Measurements from ENCODE around the gene AMFR.

AMFR gene

DNA sequence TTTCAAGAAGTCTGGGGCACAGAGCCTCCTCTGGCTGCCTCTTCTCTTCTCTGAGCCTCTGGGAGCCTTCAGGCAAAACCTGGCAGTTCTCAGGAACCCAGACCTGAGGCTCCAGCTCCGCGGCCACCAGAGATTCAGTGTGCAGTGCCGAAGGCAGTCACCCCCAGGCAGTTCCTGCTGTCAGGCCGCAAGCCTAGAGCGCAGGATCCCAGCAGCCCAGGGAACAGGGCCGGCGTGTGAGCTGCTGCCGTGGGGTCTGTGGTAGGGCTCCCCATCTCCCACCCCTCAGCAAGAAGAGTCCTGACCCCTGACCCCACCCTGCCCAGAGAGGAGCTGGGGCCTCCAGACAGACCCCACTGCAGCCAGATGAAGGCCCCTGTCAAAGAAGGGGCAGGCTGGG is 78.2 kb downstream of the AMFR start:
- DNase-seq (ENCODE audit: low read depth), result no peak

DNA sequence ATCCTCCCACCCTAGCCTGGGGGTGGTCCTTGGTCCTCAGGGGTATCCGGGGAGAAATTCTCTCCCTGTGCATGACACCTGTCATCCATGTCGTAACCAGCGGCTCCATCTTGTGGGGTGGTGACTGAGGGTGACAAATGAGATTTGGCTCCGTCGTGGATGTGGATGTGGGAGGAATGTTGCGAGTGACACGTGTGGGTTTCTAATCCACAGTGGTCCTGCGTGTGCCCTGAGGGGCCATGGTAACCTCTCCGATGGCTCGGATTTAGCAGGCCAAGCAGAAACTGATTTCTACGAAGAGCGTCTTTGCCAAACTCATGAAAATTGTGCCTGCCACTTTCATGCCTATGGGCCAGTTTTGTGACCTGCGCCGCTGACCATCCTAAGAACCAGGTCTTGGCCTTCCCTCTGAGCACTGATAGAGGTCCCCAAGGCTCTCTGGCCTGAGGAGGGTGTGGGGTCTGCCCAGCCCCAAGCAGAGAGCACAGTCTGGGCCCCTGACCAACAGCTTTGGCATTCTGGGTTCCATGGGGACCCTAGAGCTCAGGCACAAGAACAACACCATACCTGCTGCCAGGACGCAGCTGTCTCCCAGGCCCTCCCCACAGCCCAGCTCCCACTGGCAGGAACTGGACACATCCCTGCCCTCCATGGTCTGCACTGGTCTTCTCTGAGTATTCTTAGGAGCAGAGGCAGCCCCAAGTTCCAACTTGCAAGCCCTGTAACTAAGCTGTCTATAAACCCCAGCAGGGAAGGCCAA is 79.0 kb downstream of the AMFR start:
- DNase-seq (ENCODE audit: low read depth), result no peak

DNA sequence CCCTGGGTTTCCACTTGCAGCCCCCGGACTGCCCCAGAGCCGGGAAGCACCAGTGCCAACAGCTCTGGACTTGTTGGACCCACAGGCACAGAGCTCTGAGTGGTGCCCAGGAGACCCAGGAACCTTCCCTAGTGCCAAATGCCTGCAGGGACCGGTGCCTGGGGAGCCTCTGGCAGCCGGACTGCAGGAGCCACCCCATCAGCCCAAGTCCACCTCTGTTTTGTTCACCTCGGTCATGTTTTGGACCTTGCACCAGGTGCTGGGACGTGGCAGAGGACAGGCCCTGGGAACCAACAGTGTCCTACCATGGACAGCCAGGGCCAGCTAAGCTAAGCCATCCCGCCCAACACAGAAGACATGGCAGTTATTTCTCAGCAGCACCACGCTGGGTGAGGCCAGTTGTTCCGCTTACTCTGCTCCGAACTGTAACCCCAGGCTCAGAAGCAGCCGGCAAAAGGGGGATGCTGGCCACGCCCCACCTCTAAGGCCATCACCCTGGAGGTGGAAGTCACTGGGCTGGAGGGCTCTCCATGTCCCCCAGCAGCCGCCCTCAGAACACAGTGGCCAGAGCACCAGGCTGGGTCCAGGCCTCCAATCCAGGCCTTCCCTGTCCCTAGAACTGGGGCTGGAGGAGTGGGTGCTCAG is 79.8 kb downstream of the AMFR start:
- no peak for DNase-seq (ENCODE audit: low read depth)

DNA sequence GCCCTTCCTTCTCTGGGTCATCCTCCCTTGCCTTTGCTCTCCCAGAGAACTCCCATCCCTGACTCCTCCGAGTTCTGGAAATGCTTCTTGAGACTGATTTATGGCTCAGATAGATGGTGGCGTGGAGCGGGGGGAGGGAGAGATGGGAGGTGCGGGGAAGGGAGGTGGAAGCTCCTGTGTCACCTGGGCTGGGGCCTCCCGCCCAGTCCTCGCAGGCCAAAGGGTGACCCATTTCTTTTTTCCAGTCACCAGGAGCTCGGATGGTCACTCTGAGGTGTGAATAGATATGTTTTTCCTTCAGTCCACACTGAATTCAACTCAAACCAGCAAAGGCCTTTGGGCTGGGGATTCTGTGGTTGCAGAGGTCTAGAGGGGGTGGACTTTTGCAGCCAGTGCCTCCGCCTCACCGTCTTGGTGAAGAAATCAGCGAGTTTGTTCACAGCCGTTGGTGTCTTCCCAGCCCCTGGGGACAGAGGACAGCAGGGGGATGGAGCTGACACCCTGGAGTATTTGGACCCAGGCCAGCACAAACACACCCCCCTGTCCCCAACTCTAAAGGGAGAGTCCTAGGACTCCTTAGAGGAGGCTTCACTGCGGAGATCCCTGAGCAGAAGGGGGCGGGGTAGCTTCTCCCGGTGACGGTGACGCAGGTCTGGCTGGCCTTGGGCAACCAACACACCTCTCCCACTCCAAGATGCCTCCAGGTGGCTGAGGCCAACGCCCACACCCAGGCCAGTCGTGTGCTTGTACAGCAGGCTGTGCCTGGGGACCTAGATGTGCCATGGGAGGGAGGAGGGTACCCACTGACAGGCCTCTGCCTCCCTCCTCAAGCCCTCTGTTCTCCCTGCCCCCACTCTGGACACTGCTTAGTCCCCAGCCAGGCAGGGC is 80.6 kb downstream of the AMFR start:
- DNase-seq (ENCODE audit: low read depth), result no peak

DNA sequence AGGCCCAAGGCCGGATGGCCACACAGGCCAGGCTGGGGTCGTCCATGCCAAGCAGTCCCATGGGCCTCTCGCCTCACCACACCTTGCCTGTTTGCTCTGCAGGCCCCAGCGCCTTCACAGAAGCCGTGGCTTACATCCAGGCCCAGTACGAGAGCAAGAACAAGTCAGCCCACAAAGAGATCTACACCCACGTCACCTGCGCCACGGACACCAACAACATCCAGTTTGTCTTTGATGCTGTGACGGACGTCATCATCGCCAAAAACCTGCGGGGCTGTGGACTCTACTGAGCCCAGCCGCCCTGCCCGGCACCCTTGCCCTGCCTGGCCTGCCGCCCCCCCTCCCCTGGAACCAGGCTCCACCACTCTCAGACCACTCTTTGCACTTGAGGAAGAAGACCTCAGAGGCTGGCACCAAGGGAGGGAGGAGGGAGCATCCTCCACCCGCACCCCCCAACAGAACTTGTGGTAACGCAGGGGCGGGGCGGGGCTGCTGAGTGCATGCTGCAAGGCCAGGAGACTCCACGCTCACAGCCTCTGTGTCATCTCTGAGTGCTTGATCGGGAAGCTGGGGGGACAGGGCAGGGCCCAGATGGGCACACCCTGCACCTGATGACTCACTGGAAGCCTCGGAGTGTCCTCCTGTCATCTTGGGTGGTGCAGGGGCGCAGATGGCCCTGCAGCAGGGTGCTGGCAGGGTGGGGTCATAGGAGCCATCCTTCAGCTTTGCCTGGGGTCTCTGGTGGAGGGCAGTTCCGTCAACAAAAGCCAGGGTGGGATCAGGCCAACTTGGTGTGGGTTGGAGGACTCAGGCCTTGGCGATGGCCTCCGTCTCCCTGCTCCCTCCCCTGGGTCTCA is 81.5 kb downstream of the AMFR start:
- DNase-seq (ENCODE audit: low read depth), result no peak

DNA sequence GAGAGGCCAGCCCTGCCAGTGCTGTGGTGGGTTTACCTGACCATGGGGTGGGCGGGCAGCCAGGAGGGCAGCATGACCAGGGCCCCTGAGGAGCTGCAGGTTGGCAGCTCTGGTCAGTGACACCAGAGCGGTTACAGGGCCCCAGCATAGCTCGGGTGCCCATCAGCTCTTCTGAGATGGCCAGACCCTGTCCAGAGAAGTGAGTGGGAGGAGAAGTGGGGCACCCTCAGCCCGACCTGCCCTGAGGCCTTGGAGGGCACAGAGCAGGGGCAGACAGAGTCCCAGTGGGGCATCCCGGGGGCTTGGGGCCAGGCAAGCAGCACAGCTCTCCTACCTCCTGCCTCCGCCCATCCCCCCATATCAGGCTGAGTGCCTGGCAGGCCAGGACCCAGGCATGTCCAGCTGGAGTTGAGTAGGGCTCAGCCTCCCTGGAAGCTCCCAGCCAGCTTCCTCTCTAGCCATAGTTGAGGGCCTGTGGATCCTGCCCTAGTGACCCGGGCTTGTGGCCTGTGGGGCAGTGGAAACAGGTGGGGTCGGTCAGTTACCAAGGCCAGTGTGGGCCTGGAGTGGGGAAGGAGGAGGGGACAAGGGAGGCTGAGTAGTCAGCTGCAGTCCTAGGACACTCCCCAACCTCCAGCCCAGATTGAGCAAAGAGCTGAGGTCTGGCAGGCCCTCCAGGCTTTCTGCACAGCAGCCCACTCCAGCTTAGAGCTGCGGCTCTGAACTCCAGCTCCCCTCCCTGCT is 83.5 kb downstream of the AMFR start:
- no peak for DNase-seq (ENCODE audit: low read depth)

DNA sequence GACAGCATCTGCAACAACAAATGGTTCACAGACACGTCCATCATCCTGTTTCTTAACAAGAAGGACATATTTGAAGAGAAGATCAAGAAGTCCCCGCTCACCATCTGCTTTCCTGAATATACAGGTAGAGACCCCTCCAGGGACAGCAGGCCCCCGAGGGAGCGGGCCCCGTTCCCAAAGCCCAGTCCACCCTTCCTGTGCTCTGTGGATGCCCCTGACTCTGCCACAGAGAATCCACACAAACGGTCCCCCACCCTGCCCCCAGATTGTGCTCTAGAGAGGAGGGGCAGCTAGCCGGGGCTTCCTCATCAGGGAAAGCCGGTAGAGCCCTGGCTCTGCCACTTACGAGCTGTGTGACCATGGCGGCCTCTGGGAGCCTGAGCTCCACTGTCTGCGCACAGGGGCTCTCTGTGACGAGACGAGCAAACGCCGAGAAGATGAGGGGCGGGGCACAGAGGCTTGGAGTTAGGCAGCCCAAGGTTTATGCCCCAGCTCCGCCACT is 84.4 kb downstream of the AMFR start:
- no peak for DNase-seq (ENCODE audit: low read depth)

DNA sequence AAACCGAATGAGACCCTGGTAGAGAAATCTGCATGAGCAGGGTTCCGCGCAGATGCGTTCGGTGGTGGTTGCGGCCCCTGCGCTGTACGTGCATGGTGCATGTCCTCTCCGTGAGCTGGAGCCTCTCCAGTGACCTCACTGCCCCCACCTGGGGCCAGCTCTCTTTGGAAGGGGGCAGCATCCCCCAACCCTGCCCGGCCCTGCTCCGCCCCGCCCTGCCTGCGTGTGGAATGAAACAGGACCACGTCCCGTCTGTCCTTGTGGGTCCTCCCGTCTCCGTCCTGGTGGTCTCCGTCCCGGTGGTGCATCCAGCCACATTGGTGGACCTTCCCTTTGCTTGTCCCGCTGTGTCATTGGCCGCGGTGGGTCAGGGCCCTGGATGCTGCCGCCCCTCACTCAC is 84.9 kb downstream of the AMFR start:
- DNase-seq (ENCODE audit: low read depth), result no peak

DNA sequence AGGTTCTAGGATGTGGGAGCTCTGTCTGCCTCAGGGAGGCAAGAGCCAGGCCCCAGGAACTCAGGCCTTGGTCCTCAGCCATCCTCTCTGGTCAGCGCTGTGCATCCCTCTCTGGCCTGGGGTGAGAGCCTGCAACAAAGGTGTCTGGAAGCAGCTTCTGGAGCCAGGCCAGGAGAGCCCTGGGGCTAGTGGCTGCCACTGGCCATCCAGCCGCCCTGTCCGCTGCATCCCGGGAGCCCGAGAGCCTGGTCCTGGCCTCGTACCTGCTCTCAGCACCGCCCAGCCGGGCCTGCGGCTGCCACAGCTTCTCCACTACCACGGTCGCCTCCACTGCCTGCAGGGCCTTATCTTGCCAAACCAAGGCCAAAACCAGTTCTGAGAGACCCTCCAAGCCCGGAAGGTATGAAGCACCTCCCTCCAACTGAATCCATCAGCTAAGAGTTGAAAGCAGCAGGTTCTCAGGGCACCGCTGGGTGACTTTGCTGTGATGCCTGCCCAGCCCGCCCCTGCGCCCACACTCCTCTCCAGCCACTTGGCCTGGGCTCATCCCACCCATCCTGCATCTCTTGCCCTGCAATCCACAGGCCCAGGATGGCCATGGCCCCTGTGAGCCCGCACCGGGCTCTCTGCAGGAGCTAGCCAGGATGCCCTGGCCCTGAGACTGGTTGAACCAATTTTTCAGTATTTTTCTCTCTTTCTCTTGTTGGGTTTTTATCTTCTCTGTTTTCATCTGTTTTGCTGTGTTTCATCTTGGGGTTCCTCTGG is 85.7 kb downstream of the AMFR start:
- no peak for DNase-seq (ENCODE audit: low read depth)

DNA sequence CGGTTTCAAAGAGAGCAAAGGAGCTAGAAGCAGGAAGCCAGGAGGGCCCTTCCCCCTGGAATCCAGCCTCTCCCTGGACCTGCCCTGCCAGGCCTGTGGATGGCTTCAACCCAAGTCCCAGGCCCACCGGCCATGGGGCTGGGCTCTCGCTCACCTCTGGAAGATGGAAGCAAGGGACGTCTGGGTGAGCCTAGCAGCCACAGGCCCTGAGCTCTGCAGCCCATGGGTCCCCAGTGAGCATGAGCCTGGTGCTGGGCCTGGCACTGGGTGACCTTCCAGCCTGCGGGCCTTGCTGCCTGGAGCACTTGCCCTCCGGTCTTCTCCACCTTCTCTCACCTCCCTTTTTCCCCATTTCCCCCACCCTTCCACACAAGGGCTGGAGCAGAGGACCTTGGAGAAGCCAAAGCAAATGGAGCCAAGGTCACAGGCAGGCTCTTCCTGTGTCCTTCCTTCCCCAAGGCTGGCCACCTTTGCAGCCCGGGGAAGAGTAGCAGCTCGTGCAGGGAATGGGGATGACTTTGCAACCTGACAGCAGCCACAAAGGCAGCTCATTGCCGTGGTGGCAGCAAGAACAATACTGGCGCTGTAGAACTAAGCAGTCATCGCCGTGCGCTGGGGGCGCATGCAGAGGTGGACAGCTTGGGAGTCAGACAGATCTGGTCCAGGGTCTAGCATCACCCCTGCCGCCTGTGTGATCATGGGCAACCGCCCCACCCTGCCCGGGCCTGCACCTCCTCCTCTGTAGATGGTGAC is 86.6 kb downstream of the AMFR start:
- no peak for DNase-seq (ENCODE audit: low read depth)

DNA sequence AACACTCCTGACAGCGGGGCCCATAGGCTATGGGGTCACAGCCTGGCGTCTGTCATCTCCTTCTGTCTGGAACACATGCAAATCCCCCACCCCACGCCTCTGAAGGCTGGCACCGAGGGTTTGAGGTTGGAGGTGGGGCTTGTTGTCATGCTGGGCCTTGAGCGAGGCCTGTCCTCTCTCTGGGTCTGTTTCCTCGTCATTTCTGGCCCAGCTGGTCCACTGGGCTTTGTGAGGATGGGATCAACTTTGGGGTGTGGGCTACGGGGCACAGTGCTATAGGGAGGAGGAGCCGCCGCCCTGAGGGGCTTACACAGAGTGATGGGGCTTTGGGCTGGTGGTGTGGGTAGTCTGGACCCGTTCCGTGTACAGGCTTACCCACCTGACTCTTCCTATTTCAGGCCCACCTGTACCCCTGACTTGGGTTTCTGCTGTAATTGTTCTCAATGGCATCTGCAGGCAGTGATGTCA is 87.5 kb downstream of the AMFR start:
- no peak for DNase-seq (ENCODE audit: low read depth)

DNA sequence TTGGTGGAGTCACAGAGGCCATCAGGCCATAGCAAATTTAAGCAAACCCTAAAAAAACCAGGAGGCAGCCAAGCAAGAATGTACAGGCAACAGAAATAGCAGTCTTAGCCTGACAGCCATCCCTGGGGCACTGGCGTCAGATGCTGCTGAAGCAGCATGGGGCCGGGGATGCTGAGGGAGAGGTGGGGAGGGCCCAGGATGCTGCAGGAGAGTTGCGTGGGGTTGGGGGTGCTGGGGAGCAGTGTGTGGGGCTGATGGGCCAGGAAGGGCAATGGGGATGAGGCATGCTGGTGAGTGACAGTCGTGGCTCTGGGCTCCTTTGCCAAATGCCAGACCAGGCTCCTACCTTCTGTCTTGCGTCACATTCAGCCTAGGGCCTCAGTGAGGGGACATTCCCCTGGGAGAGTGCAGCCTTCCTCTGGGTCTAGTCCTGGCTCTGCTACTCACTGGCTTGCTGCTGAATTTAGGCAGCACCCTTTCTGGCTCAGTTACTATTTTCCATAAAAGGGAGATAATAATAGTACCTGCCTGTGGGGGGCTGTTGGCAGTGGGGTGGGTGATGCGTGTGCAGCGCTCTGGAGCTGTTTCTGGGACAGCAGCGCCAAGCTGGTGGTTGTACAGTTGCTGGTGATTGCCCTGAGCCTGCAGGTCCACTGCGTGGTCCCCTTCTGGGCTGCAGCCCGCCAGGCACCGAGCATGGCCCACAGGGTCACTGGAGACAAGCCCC is 88.1 kb downstream of the AMFR start:
- DNase-seq (ENCODE audit: low read depth), result no peak

DNA sequence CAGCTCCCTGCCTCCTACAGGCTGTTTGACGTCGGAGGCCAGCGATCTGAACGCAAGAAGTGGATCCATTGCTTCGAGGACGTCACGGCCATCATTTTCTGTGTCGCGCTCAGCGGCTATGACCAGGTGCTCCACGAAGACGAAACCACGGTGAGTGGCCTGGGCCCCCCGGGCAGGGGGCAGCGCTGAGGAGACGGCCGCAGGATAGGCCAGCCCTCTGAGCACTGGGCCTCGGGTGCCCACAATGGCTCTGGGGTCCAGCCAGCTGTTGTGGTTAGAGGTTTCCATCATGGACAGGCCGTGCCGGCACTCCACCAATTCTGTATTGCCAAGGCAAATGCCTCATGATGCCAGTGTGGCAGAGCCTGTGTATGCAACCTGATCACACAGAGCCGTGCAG is 88.6 kb downstream of the AMFR start:
- DNase-seq (ENCODE audit: low read depth), result no peak

DNA sequence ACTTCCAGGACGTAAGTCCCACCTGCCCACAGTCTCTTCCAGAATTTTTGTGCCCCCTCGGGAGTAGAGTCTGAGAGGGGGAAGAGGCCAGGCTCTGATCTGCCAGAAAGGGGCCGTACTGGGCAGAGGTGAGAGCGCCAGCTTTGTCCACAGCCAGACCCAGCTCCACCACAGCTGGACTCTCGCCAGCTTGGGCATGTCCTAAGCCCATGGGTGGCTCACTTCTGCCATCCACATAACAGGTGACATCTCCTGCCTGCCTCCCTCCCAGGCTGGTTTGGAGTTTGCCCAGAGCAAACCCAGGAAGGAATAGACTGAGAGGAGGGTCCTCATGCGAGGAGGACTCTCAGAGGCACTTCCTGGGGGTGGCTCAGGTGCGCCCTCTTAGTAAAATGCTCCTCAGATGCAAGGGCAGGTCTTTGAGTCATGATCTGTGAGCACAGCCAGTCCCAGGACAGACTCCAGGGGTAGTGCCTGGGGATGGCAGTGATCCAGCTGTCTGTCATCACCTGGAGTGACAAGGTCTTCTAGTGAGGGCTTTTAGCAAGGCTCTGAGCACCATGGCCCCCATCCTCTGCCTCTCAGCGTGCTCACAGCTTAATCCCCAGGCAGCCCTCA is 89.2 kb downstream of the AMFR start:
- no peak for DNase-seq (ENCODE audit: low read depth)

DNA sequence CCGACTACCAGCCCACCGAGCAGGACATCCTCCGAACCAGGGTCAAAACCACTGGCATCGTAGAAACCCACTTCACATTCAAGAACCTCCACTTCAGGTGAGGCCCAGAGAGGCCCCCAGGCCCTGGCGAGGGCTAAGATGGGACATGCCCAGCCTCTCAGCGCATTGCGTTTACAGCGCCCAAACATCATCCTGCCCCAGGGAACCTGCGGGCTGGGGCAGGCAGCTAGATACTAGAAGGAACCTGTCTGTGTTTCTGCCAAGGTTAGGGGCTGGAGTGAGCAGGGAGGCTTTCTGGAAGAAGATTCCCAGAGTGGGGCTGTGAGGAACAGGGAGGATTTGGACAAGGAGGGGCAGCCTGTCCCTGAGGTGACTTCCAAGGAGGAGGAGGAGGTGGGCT is 90.6 kb downstream of the AMFR start:
- DNase-seq (ENCODE audit: low read depth), result no peak

DNA sequence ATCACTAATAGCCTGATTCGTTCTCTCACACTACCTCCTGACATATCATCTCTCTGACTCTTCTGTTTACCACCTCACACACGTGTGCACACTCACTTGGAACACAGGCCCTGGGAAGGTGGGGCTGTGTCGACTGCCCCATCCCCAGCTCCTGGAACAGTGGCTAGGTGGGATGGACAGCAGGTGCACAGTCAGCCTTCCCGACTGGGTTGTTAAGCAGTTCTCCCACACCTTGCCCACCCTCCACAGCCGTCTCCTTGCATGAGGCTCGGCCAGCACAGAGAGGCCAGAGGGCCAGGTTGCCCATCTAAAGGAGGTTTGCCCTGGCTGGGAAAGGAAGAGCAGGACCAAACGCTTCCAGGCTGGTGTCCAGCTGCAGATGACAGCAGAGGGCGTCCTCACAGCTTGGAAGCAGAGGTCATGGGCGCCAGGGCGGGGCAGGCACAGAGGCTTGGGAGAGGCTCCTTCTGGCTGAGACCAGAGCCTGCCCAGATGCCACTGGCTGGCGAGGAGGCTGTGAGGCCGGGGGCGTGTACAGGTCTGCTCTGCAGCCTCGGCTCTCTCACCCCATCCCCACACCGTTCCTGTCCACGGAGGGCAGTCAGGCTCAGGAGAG is 92.8 kb downstream of the AMFR start:
- no peak for DNase-seq (ENCODE audit: low read depth)

DNA sequence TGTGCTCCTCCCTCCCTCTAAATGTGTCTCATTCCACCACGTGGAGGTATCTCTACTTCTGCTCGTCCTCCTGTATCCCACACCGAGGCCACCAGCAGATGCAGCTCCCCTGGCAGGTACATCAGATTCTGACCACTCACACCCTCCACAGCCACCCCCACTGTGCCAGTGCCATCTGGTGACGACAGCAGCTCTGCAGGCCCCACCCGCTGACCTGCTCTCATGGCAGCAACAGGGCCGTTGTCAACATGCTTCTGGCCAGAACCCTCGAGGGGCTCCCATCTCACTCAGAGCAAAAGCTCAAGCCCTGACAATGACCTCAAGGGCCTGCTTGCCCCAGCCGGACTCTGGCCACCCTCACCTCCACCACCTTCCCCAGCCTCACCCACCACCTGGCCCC is 93.4 kb downstream of the AMFR start:
- DNase-seq (ENCODE audit: low read depth), result no peak

DNA sequence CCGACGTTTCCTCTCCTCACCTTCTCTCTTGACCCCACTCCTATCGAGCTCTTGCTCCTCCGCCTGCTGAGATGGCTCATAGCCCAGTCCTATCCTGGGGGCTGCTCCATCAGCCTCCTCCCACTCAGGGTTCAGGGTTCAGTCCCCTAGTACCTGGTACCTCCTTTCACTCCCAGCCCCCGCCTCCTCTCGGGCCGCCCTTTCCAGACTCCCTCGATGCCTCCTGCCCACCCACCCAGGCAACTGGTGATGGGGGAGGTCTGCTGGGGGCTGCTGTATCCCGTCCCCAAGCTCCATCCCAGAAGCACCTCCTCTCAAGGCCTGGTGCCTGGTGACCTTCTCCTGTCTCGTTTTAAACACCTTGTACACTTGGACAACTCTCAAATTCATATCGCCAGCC is 93.9 kb downstream of the AMFR start:
- no peak for DNase-seq (ENCODE audit: low read depth)

Data from activated T-helper 1 cell treated with Interleukin-2 at 50 U/mL for 16 hours (primary cell).